ENCODE data around the gene PIK3CD.

Gene PIK3CD

DNA sequence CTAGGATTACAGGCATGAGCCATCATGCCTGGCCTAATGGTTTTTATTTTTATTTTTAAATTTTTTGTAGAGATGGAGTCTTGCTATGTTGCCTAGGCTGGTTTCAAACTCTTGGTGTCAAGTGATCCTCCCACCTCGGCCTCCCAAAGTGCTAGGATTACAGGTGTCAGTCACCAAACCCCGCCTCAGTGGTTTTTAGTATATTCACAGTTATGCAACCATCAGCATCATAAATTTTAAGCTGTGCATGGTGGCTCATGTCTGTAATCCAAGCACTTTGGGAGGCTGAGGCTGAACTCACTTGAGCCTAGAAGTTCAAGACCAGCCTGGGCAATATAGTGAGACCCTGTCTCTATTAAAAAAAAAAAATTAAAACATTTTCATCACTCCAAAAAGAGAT is 28.6 kb downstream of the PIK3CD start:
- H3K36me3 ChIP-seq (ENCODE audit: control insufficient read depth, low read length), result no peaks in the 10 kb centered on the region
- TF ChIP-seq EZH2phosphoT487 (IDR thresholded peaks at IDR 0.05; ENCODE audit: borderline replicate concordance, low read length), result no peak
- H3K9me3 ChIP-seq (ENCODE audit: control insufficient read depth, insufficient read depth, low read length), result no peaks in the 10 kb centered on the region
- H3K27me3 ChIP-seq (ENCODE audit: control insufficient read depth, low read length), result no peaks in the 10 kb centered on the region
- H3K9me2 ChIP-seq (replicated peaks; ENCODE audit: control insufficient read depth, low read length), result no peaks in the 10 kb centered on the region
- peaks cover 2% of the 10 kb centered on the region for H4K20me1 ChIP-seq (ENCODE audit: control insufficient read depth, insufficient read depth, low read depth, low read length)
- no peak overlapping the region; the same call in 1 of the 2 replicates for H3K4me3 ChIP-seq (ENCODE audit: low read length)
- H3K27ac ChIP-seq (ENCODE audit: low read depth, low read length), result no peak overlapping the region
- peak overlapping the region; percentile 52; the same call in 1 of the 2 replicates for H3K4me2 ChIP-seq (ENCODE audit: low read length)
- peaks cover 47% of the 10 kb centered on the region for H3K79me2 ChIP-seq (ENCODE audit: control insufficient read depth, low read length)
- peaks cover 12% of the 10 kb centered on the region; the same call in 1 of the 2 replicates for H3F3A ChIP-seq (ENCODE audit: control insufficient read depth, insufficient read depth)
- peaks cover 28% of the 10 kb centered on the region for H3K4me1 ChIP-seq (ENCODE audit: control insufficient read depth, low read length)

DNA sequence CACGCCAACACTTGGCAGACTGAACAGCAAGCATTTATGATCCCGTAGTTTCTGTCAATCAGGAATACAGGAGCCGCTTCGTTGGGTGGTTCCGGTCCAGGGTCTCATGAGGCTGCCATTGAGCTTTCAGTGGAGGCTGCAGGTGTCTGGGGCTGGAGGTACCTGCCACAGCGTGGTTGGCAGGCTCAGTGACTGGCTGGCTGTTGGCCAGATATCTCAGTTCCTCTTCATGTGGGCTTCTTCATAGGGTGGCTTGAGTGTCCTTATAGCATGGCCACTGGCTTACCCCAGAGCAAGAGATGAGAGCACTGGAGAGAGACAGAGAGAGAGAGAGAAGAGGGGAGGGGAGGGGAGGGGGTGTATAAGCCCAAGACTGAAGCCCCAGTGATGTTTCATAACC is 29.3 kb downstream of the PIK3CD start:
- Histone ChIP-seq H3K79me2 (ENCODE audit: control insufficient read depth, low read length) (peaks cover 51% of the 10 kb centered on the region), H3K9me2 (replicated peaks; ENCODE audit: control insufficient read depth, low read length) (no peaks in the 10 kb centered on the region), H3F3A (ENCODE audit: control insufficient read depth, insufficient read depth) (peaks cover 17% of the 10 kb centered on the region), H3K4me1 (ENCODE audit: control insufficient read depth, low read length) (peaks cover 35% of the 10 kb centered on the region), H3K4me2 (ENCODE audit: low read length) (peak overlapping the region; percentile 52), H3K4me3 (ENCODE audit: low read length) (peak overlapping the region; percentile 40; the same call in 1 of the 2 replicates), H3K9me3 (ENCODE audit: control insufficient read depth, insufficient read depth, low read length) (no peaks in the 10 kb centered on the region), H3K27me3 (ENCODE audit: control insufficient read depth, low read length) (no peaks in the 10 kb centered on the region), H3K36me3 (ENCODE audit: control insufficient read depth, low read length) (no peaks in the 10 kb centered on the region), H3K27ac (ENCODE audit: low read depth, low read length) (no peak overlapping the region; the same call in 1 of the 2 replicates), H4K20me1 (ENCODE audit: control insufficient read depth, insufficient read depth, low read depth, low read length) (peaks cover 4% of the 10 kb centered on the region)
- TF ChIP-seq, protein P1, sequence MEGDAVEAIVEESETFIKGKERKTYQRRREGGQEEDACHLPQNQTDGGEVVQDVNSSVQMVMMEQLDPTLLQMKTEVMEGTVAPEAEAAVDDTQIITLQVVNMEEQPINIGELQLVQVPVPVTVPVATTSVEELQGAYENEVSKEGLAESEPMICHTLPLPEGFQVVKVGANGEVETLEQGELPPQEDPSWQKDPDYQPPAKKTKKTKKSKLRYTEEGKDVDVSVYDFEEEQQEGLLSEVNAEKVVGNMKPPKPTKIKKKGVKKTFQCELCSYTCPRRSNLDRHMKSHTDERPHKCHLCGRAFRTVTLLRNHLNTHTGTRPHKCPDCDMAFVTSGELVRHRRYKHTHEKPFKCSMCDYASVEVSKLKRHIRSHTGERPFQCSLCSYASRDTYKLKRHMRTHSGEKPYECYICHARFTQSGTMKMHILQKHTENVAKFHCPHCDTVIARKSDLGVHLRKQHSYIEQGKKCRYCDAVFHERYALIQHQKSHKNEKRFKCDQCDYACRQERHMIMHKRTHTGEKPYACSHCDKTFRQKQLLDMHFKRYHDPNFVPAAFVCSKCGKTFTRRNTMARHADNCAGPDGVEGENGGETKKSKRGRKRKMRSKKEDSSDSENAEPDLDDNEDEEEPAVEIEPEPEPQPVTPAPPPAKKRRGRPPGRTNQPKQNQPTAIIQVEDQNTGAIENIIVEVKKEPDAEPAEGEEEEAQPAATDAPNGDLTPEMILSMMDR (IDR thresholded peaks at IDR 0.05; ENCODE audit: low read depth, low read length, poor library complexity, severe bottlenecking), result no peak
- no peak for TF ChIP-seq EZH2phosphoT487 (IDR thresholded peaks at IDR 0.05; ENCODE audit: borderline replicate concordance, low read length)

DNA sequence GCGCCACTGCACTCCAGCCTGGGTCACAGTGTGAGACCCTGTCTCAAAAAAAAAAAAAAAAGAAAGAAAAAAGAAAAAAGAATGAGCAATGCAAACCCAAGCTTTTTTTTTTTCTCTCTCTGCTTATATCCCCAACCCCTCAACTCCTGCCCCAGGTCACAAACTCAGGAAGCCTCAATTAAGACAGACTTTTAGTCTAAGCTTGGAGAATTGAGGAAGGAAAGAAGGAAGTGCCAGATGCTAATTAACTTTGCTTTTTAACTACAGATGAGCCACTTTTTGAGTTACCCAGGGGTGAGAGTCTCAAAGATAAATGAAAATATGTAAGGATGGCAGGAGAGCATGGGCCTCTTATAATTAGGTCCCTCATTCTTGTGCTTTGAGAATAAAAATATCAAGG is 33.3 kb downstream of the PIK3CD start:
- Histone ChIP-seq H3K27me3 (ENCODE audit: control insufficient read depth, low read length) (0 out of 2 replicates have a peak, but pooled peaks cover 4% of the 10 kb centered on the region), H3K4me2 (ENCODE audit: low read length) (peak overlapping the region; percentile 41), H3K9me2 (replicated peaks; ENCODE audit: control insufficient read depth, low read length) (no peaks in the 10 kb centered on the region), H3K4me3 (ENCODE audit: low read length) (0 out of 2 replicates have a peak overlapping the region, but pooled peaks have one; percentile 7), H4K20me1 (ENCODE audit: control insufficient read depth, insufficient read depth, low read depth, low read length) (peaks cover 12% of the 10 kb centered on the region), H3K4me1 (ENCODE audit: control insufficient read depth, low read length) (peaks cover 65% of the 10 kb centered on the region), H3K9me3 (ENCODE audit: control insufficient read depth, insufficient read depth, low read length) (no peaks in the 10 kb centered on the region), H3K36me3 (ENCODE audit: control insufficient read depth, low read length) (no peaks in the 10 kb centered on the region), H3K27ac (ENCODE audit: low read depth, low read length) (no peak overlapping the region), H3F3A (ENCODE audit: control insufficient read depth, insufficient read depth) (peaks cover 24% of the 10 kb centered on the region), H3K79me2 (ENCODE audit: control insufficient read depth, low read length) (peaks cover 60% of the 10 kb centered on the region)
- TF ChIP-seq, protein P1 (IDR thresholded peaks at IDR 0.05; ENCODE audit: low read depth, low read length, poor library complexity, severe bottlenecking), result no peak
- TF ChIP-seq EZH2phosphoT487 (IDR thresholded peaks at IDR 0.05; ENCODE audit: borderline replicate concordance, low read length), result no peak

DNA sequence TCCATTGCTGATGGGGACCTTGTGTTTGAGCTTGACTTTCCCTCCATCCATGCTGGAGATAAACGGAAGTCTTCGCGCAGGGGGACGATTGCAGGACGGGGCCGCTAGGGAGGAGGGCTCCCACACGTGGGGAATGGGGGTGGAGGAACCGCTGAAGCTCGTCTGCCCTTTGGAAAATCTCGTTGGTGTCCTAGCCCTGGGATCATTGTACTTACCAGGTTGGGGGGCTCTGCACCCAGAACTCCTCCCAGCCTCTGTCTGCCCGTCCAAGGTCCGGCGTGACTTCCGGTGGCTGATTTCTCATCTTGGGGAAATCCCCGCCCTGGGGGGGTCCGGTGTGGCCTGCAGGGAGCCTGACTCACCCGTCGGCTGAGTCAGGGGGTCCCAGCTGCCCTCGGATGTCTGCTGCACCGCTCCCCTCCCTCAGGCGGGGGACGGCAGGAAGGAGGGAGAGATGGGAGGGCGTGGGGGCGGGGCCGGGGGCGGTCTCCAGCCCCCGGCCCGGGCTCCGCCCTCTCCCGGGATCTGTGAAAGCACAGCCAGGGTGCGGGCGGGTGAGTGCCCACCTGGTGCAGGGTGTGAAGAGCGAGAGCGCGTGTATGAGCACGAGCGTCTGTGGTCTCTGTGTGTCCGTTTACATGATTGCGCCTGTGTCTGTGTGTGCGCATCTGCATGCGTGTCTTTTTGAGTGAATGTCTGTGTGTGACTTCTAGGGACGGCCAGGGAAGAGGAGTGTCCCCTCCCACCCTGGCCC is 35.8 kb downstream of the PIK3CD start:
- H3K4me2 ChIP-seq (ENCODE audit: low read length), result peak overlapping the region; percentile 81
- H4K20me1 ChIP-seq (ENCODE audit: control insufficient read depth, insufficient read depth, low read depth, low read length), result peaks cover 19% of the 10 kb centered on the region
- H3F3A ChIP-seq (ENCODE audit: control insufficient read depth, insufficient read depth), result peaks cover 20% of the 10 kb centered on the region
- H3K36me3 ChIP-seq (ENCODE audit: control insufficient read depth, low read length), result peaks cover 8% of the 10 kb centered on the region; the same call in 1 of the 2 replicates
- H3K4me3 ChIP-seq (ENCODE audit: low read length), result peak overlapping the region; percentile 77
- peaks cover 58% of the 10 kb centered on the region for H3K79me2 ChIP-seq (ENCODE audit: control insufficient read depth, low read length)
- H3K9me2 ChIP-seq (replicated peaks; ENCODE audit: control insufficient read depth, low read length), result no peaks in the 10 kb centered on the region
- 0 out of 2 replicates have a peak, but pooled peaks cover 4% of the 10 kb centered on the region for H3K27me3 ChIP-seq (ENCODE audit: control insufficient read depth, low read length)
- peaks cover 45% of the 10 kb centered on the region for H3K4me1 ChIP-seq (ENCODE audit: control insufficient read depth, low read length)
- no peaks in the 10 kb centered on the region for H3K9me3 ChIP-seq (ENCODE audit: control insufficient read depth, insufficient read depth, low read length)
- no peak for TF ChIP-seq EZH2phosphoT487 (IDR thresholded peaks at IDR 0.05; ENCODE audit: borderline replicate concordance, low read length)
- TF ChIP-seq, protein P1 (IDR thresholded peaks at IDR 0.05; ENCODE audit: low read depth, low read length, poor library complexity, severe bottlenecking), result peak; percentile 34
- peak overlapping the region; percentile 29; the same call in 1 of the 2 replicates for H3K27ac ChIP-seq (ENCODE audit: low read depth, low read length)
